ENCODE data around the gene DDX25. TPM values are rescaled to one million over a fixed set of nuclear protein-coding genes. Genes with fewer than 3 reads are reported as not detected.
"Not testable (repeated sequence)": the region's sequence is repeated elsewhere in the genome, so short reads cannot be mapped to it uniquely, and the experiment has no call there.

The DDX25 gene
- total RNA-seq, 1 experiment from 2014 or later = not detected

DNA sequence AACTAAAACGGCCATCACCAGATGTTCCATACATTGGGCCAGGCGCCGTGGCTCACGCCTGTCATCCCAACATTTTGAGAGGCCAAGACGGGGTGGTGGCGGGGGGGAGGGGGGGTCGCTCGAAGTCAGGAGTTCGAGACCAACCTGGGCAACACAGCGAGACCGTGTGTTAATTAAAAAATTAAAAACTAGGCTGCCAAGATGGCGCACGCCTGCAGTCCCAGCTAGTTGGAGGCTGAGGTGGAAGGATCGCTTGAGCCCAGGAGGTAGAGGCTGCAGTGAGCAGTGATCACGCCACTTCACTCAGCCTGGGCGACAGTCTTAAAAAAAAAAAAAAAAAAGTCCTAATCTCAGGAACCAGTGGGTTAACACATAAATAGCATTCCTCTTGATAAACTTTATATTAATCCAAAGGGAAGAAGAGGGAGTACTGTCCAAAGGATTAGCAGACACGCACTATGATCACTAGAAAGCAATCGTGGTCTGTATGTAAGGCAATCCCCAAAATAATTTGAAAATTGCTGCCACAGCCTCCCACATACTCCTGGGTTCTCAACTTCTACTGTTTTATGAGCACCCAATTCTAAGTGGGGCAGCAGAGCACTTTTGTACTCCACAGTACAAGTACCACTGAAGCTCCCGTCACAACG is 1.9 kb upstream of the DDX25 start:
- no peak for DNase-seq (ENCODE audit: low read depth)
- in situ Hi-C loops (cut with HindIII; ENCODE audit: low pct_unique_long_range_greater_than_20kb, low sequenced_read_pairs) = no loop called here

DNA sequence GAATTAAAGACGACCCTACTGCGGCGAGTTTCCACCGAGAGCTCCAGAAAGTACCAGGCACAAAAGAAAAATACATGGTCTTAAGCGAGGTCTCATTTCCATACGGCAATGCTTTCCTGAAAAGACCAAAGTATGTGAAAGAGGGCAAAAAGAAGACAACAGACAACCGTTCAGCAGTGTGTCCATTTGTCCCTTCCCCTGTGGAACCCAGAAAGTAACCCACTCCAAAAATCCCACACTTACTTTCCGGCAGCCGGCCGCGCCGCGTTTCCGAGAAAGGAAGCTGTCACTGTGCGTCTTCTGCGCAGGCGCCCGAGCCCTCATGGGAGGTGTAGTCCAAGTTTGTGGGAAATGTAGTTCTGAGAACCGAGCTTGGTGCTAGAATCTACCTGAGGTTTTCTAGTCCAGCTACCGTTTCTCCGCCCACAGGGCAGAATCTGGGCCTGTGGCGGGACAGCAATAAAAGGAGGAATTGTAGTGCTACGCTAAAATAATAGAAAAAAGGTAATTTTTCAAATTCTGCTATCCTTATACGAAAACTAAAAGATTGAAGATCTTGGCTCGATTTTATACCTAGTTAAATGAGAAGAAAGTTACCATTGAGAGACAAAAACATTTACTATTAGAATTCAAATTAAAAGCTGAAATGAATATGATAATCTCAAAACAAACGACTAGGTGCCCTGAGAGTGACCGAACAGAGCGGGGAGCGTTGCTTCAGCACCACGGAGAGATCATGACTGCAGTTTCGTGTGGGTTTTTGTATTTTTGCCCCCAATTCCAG is 1.2 kb upstream of the DDX25 start, which contains the start of gene PUS3:
Gene PUS3, minus strand, starts transcription at position 280 of the 784 bp plus-strand sequence. CDS start 6,922 bp downstream, outside the sequence.
- in situ Hi-C loops (cut with HindIII; ENCODE audit: low pct_unique_long_range_greater_than_20kb, low sequenced_read_pairs) = no loop called here
- DNase-seq (ENCODE audit: low read depth) = peak; percentile 41

DNA sequence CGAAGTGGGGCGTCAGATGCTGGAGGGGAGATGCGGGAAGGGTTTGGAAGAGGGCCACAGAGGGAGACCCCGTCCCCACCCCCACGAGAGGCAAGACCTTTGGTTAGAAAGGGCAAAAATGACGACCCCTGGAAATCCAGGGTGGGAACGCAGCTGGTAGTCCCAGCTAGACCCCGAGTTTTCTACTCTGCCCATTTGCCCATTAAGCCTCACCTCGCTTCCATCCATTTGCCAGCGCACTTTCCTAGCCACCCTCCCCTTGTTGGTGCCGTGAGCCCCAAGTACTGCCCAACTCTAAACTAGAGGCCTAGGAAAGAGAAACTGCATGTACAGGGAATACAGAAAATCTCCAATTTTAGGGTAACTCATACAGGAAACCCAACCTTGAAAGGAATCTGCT is 370 bp downstream of the DDX25 start:
- no peak for DNase-seq (ENCODE audit: low read depth)
- in situ Hi-C loops (cut with HindIII; ENCODE audit: low pct_unique_long_range_greater_than_20kb, low sequenced_read_pairs) = no loop called here

DNA sequence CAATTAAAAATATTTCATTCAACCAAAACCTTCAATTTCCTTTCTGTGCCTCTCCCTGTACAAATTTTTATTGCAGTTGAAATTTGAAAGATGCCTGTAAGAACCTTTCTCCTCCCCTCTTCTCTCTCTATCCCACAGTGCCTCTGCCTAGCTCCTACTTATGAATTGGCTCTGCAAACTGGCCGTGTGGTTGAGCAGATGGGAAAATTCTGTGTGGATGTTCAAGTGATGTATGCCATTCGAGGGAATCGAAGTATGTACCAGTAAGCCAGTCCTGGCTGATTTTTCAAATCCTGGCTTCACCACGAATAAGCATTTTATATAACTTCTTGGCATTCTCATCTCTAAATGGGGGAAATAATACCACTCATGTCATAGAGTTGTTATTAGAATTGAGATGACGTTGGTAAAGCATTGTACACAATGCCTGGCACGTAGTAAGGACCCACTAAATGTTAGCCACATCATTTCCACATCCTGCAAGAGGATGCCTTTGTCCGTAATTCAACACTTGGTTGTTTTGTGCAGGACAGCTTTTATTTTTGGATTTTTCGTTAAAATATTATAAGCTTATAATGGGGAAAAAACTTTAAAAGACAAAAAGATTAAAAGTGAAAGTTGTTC is 6.0 kb downstream of the DDX25 start:
- in situ Hi-C loops (cut with HindIII; ENCODE audit: low pct_unique_long_range_greater_than_20kb, low sequenced_read_pairs) = no loop called here
- no peak for DNase-seq (ENCODE audit: low read depth)

DNA sequence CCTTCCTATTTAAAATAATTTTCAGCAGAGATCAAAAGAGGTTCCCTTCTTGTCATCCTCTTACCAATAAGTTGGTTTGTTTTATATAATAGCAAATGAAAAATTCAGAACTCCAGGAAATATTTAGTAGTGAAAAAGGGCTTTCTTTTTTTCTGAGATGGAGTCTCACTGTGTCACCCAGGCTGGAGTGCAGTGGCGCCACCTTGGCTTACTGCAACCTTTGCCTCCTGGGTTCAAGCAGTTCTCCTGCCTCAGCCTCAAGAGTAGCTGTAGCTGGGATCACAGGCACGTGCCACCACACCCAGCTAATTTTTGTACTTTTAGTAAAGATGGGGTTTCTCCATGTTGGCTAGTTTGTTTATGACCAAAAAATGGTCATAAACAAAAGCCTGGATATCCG is 10.3 kb downstream of the DDX25 start:
- DNase-seq (ENCODE audit: low read depth); in situ Hi-C loops (cut with HindIII; ENCODE audit: low pct_unique_long_range_greater_than_20kb, low sequenced_read_pairs): not testable (repeated sequence)

DNA sequence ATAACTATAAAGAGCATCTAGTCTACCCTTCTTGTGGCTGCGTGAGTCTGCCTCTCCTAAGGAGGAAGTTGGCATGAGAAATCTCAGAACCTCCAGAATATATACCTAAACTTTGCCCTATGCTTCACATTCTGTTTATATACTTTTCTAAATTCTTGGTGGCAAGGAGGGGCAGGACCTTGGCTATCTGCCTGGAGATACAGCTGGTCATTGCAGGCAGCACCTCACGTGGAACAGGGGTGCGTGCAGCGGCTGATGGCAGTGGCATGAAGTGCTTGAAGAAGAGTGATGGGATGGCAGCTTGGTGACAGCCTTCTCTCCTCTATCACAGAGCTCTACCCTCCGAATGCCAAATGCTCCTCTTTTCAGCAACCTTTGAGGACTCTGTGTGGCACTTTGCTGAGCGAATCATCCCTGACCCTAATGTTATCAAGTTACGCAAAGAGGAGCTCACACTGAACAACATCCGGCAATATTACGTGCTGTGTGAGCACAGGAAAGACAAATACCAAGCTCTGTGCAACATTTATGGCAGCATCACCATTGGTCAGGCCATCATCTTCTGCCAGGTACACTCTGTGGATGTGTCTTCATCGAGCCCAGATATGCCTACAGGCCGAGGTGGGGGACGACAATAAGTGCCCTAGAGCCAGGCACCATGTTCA is 12.5 kb downstream of the DDX25 start:
- no peak for DNase-seq (ENCODE audit: low read depth)
- in situ Hi-C loops (cut with HindIII; ENCODE audit: low pct_unique_long_range_greater_than_20kb, low sequenced_read_pairs) = no loop called here

DNA sequence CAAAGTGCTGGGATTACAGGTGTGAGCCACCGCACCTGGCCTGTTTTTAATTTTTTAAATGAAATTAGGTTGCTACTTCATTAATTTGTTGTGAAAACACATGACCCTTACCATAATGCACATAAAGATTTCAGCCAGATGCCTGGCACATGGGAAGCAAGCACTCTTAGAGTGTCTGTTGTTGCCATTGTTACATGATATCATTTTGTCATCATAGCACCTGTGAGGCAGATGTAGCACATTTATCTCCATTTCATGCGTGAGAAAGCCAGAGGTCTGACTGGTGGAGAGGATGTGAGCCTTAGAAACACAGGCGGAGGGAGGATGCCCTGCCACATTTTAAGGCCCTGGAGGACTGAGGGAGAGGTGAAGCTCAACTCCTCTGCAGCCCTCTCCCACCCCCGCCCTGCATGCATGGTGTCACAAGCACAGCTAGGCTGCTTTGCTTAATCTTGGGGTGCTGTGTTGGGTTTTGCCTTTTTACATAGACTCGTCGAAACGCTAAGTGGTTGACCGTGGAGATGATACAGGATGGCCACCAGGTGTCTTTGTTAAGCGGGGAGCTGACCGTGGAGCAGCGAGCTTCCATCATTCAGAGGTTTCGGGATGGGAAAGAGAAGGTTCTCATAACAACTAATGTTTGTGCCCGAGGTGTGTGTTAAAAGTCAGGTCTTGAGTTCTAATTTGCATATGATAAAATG is 14.0 kb downstream of the DDX25 start:
- DNase-seq (ENCODE audit: low read depth) = no peak
- in situ Hi-C loops (cut with HindIII; ENCODE audit: low pct_unique_long_range_greater_than_20kb, low sequenced_read_pairs) = no loop called here

DNA sequence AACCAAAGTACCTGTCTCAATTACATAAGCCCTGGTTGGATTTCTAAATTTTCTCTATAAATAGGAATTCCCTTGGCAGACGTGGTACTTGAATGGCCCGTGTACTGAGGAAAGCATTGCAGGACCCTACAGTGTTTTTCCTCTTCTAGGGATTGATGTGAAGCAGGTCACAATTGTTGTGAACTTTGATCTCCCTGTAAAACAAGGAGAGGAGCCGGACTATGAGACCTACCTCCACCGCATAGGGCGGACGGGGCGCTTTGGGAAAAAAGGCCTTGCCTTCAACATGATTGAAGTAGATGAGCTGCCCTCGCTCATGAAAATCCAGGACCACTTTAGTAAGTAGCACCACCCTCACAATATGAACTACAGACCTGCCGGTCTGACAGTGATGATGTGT is 16.7 kb downstream of the DDX25 start:
- in situ Hi-C loops (cut with HindIII; ENCODE audit: low pct_unique_long_range_greater_than_20kb, low sequenced_read_pairs) = no loop called here
- DNase-seq (ENCODE audit: low read depth) = no peak

DNA sequence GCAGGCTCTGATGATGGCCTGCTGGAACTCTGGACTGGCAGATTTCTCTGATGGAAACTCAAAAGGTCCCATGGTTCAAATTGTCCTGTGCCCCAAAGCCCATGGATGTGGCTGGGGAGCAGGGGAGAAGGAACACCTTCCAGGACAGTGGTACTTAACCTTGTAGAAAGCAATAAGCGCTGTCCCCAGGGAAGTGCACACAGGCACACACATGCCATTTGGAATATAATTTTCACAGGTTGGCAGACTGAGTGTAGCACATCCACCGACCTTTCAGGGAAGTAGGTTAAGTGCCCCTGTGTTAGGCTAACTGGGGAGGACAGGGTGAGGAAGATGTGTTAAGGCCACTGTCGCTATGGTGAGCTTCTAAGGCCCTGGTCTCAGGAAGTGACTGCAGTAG is 17.8 kb downstream of the DDX25 start:
- in situ Hi-C loops (cut with HindIII; ENCODE audit: low pct_unique_long_range_greater_than_20kb, low sequenced_read_pairs) = no loop called here
- DNase-seq (ENCODE audit: low read depth) = no peak

DNA sequence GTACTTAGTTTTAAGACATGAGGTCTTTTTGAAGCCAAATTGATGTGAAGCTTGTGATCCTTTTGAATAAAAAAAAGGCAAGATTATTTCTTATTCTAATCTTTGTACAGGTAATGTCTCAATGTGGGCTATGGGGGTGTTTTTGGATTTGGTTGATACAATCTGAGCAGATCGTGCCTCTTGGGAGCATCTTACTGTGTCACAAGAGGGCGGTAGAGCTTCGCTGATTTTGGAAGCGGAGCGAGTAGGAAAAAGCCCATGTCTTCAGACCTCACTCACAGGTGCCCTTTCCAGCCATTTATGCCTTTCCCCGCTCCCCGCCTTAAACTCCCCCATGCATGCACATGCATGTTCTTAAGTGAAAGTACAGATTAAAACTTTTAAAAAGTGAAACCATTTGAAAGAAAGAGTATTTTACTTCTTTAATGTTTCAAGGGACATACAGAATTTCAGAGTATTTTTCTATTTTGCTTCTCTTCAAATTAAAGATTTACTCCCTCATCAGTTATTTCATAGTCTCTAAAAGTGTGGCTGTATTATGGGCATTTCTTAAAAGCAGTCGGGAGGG is 18.8 kb downstream of the DDX25 start:
- in situ Hi-C loops (cut with HindIII; ENCODE audit: low pct_unique_long_range_greater_than_20kb, low sequenced_read_pairs) = no loop called here
- DNase-seq (ENCODE audit: low read depth) = no peak

DNA sequence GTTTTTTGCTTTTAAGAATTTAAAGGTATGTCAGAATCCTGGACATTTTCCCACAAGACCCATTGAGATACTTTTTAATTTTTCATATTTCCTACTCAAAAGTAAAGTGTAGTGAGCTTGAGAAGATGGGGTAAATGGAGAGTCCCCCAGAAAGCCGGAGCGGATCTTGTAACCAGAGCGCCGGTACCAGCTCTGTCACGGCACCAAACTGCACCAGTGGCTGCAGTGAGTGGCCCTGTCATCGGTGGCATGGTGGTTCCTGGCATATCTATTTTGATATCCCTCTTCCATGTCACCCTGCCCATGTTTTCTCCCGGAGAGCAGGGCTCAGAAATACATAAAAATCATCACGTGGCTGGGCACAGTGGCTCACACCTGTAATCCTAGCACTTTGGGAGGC is 19.3 kb downstream of the DDX25 start:
- in situ Hi-C loops (cut with HindIII; ENCODE audit: low pct_unique_long_range_greater_than_20kb, low sequenced_read_pairs) = no loop called here
- DNase-seq (ENCODE audit: low read depth) = no peak

DNA sequence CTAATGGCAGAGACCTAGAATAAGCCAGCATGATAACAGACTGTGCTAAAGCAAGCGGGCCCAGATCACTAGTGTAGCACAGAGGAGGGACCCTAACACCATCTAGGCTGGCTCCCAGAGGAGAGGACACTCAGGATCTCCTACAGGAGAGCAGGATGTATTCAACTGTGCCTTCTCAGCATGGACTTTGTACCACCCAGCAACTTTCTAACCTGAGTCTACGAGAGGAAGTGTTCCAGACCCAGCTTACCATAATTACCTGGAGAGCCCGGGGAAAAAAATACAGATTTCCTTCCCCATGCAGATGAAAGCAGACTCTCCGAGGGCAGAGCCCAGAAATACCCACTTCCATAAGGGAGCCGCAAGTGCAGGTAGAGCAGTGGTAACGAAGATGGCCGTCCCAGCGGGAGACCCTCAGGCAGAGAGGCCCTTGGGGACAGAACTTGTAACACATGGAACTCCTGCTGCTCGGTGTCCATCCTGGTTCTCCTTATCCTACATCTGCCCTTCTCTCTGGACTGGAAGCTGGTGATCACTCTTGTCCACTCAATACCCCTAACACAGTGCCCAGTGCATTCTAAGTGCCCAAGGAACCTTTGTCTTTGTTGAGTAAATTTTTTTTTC is 20.2 kb downstream of the DDX25 start:
- no peak for DNase-seq (ENCODE audit: low read depth)
- in situ Hi-C loops (cut with HindIII; ENCODE audit: low pct_unique_long_range_greater_than_20kb, low sequenced_read_pairs) = no loop called here

DNA sequence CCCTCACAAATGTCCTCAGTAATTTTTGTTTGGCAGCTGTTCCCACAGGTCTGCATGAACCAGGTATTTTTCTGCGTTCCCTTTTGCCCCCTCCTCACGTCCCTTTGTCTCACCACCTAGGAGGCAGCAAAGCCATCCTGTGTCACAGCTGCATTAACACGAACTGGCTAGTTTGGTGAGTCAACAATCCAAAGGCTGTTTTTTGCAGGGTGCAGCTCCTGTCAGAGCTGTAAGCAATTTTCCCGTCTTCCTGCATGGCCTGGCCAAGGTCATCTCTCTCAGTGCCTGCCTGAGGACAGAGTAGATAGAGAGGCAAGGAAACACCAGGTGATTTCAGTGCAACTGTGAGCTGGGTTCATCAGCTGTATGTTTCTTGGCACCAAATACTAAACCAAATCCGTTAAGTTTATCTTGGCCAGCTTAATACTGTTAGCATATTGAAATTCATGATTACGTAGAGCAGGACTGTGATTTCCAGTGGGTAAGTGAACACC is 21.0 kb downstream of the DDX25 start:
- DNase-seq (ENCODE audit: low read depth) = no peak
- in situ Hi-C loops (cut with HindIII; ENCODE audit: low pct_unique_long_range_greater_than_20kb, low sequenced_read_pairs) = no loop called here

DNA sequence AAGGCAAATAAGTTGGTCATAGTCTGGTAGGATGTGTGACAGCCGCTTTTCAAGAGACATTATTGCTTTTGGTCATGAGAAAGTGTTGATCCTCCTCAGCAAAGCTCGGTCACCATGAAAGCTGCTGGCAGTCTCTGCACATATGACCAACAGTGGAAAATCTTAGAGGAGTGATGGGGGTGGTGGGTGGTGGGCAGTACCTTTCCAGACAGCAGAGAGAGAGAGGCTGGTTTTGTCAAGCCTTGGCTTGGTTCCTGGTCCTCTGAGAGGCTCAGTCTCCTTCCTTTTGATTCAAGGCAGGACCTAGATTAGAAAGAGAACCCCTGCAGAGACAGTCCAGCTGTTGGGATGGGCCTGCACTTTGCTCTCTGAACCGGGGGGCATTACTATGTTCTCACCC is 21.5 kb downstream of the DDX25 start:
- in situ Hi-C loops (cut with HindIII; ENCODE audit: low pct_unique_long_range_greater_than_20kb, low sequenced_read_pairs) = no loop called here
- no peak for DNase-seq (ENCODE audit: low read depth)

DNA sequence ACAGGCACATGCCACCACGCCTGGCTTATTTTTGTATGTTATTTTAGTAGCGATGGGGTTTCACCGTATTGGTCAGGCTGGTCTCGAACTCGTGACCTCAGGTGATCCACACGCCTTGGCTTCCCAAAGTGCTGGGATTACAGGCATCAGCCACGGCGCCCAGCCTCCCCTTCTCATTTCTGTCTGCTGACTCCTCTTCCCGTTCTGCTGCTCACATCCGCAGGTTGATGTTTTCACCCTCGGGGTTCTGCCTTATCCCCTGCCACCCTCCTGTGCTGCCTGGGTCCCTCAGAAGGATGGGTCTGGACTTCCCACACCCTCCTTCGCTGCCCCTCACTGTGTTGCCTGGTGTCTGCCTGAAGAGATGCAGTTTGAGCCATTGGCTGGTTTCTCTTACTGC is 22.4 kb downstream of the DDX25 start:
- DNase-seq (ENCODE audit: low read depth) = no peak
- in situ Hi-C loops (cut with HindIII; ENCODE audit: low pct_unique_long_range_greater_than_20kb, low sequenced_read_pairs) = no loop called here

DNA sequence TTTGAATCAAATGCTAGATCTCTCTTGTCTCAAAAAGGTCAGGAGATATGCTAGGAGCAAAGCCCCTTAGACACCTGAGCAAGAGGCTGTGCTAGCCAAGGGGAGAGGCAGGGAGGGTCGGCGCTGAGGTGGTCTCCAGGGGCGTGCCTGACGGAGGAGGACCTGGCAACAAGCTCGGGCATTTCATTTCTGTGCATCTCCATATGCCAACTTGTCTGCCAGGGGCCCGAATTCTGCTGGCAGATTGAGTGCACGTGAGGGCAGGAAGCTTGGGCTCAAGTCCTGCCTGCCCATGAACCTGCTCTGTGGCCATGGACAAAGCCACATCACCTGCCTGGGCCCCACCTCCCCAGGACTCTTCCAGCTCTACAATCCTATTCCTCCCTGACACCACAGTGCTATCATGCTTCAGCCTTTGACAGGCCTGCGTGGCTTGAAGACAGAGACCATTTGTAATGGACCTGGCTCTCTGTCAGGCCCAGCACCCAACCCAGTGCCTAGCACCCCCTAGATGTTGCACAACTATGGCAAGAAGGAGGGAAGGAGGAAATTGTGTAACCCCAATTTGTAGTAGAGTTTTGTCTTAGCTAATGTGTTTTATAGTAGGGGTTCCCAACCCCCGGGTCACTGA is 25.3 kb downstream of the DDX25 start:
- in situ Hi-C loops (cut with HindIII; ENCODE audit: low pct_unique_long_range_greater_than_20kb, low sequenced_read_pairs) = no loop called here

DNA sequence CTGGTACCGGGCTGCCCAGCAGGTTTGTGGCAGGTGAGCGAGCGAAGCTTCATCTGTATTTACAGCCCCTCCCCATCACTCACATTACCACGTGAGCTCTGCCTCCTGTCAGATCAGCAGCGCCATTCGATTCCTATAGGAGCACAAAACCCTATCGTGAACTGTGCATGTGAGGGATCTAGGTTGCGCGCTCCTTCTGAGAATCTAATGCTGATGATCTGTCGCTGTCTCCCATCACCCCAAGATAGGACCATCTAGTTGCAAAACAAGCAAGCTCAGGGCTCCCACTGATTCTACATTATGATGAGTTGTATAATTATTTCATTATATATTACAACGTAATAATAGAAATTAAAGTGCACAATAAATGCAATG is 25.8 kb downstream of the DDX25 start:
- in situ Hi-C loops (cut with HindIII; ENCODE audit: low pct_unique_long_range_greater_than_20kb, low sequenced_read_pairs) = no loop called here
- DNase-seq (ENCODE audit: low read depth) = no peak

More for the DNA sequence above, 25.3 kb downstream of the DDX25 start:
- no peak for DNase-seq (ENCODE audit: low read depth)
